Measurements from ENCODE around the gene MMEL1. TPM values are rescaled to one million over a fixed set of nuclear protein-coding genes. Genes with fewer than 3 reads are reported as not detected.

The MMEL1 gene
- total and polyA plus RNA-seq, 2 experiments from 2014 or later = 0.57 to 0.90 TPM

DNA sequence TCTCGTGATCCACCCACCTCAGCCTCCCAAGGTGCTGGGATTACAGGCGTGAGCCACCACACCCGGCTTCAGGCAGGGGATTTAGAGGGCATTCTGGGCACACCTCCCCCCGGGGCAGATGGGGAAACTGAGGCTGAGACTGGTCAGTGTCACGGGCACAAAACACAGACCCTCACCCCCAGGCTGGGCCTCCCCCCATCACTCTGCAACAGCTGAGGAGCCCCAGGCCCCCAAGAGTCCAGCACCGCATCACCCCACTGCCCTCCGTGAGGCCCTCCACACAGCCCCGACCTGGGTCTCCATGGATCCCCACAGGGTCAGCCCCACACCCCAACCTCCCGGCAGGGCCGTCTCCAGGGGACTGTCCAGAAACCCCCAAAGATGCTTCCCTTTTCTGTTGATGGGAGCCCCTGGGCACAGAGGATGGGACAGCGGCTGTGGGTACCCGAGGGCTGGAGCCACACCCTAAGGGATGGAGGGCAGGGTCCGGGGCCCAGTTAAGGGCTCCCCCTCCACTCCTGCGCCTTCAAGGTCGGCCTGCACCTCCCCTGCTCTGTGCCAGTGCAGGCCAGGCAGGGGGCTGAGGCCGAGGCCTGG, 65.6 kb downstream of the MMEL1 start (continued):
- TF ChIP-seq, protein P1, sequence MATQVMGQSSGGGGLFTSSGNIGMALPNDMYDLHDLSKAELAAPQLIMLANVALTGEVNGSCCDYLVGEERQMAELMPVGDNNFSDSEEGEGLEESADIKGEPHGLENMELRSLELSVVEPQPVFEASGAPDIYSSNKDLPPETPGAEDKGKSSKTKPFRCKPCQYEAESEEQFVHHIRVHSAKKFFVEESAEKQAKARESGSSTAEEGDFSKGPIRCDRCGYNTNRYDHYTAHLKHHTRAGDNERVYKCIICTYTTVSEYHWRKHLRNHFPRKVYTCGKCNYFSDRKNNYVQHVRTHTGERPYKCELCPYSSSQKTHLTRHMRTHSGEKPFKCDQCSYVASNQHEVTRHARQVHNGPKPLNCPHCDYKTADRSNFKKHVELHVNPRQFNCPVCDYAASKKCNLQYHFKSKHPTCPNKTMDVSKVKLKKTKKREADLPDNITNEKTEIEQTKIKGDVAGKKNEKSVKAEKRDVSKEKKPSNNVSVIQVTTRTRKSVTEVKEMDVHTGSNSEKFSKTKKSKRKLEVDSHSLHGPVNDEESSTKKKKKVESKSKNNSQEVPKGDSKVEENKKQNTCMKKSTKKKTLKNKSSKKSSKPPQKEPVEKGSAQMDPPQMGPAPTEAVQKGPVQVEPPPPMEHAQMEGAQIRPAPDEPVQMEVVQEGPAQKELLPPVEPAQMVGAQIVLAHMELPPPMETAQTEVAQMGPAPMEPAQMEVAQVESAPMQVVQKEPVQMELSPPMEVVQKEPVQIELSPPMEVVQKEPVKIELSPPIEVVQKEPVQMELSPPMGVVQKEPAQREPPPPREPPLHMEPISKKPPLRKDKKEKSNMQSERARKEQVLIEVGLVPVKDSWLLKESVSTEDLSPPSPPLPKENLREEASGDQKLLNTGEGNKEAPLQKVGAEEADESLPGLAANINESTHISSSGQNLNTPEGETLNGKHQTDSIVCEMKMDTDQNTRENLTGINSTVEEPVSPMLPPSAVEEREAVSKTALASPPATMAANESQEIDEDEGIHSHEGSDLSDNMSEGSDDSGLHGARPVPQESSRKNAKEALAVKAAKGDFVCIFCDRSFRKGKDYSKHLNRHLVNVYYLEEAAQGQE (IDR thresholded peaks at IDR 0.05; ENCODE audit: unreplicated experiment) = no peak
- TF ChIP-seq CREB1 (CRISPR knock-in tag; IDR thresholded peaks at IDR 0.05; ENCODE audit: low read depth) (no peak), EZH2 (IDR thresholded peaks at IDR 0.05; ENCODE audit: low read depth, unreplicated experiment) (no peak), ZNF331 (CRISPR knock-in tag; IDR thresholded peaks at IDR 0.05; ENCODE audit: low read depth) (no peak)

DNA sequence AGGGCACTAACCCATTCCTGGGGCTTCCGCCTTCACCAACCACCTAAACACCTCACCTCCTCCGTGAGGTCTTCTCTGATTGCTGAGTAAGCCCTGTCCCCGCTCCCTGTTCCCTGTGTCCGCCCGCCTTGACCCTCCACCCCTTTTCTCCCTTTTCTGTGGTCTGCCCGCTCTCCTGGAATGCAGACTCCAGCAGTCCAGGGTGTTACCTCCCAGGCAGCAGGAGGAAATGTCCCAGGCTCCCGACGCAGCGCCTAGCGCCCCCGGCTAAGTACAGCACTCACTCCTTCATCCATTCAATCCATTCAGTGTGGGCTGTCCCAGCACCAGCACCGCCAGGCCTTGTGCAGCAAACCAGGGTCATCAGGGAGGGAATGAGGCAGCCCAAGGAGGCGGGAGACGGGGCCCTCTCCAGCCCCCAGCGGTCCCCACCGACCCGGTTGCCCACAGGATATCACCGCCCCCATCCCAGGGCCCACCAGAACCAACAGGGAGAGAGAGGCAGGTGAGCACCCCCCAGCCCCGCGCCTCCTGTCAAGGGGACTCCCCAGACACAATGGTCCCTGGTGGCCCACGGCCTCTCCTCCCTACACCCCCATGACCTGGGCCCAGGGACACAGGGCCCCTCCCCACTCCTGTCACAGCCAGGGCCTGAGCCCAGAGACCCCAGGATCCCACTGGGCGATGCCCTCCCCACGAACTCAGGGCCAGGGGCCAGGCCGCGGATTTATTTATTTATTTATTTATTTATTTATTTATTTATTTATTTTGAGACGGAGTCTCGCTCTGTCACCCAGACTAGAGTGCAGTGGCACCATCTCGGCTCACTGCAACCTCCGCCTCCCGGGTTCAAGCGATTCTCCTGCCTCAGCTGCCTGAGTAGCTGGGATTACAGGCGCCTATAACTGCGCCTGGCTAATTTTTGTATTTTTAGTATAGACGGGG, 66.4 kb downstream of the MMEL1 start:
- peaks cover 14% of the 10 kb centered on the region for H3K27me3 Mint-ChIP-seq (ENCODE audit: insufficient read depth, low read depth, poor library complexity)
- no peak overlapping the region for H3K4me3 Mint-ChIP-seq
- no peaks in the 10 kb centered on the region; the same call in 2 of the 3 replicates for H3K9me3 Mint-ChIP-seq
- DNase-seq (ENCODE audit: low spot score) = no peak
- H3K36me3 Mint-ChIP-seq (ENCODE audit: low read depth) = no peaks in the 10 kb centered on the region; the same call in 2 of the 3 replicates
- H4K20me1 ChIP-seq (replicated peaks; ENCODE audit: insufficient read depth) = no peaks in the 10 kb centered on the region
- H3K79me2 ChIP-seq (replicated peaks; ENCODE audit: insufficient read depth) = no peaks in the 10 kb centered on the region
- TF ChIP-seq EZH2 (IDR thresholded peaks at IDR 0.05; ENCODE audit: low read depth, unreplicated experiment) = no peak
- TF ChIP-seq STAT1 (IDR thresholded peaks at IDR 0.05; ENCODE audit: unreplicated experiment) = no peak
- TF ChIP-seq CREB1 (CRISPR knock-in tag; IDR thresholded peaks at IDR 0.05; ENCODE audit: low read depth) = no peak
- TF ChIP-seq ZNF331 (CRISPR knock-in tag; IDR thresholded peaks at IDR 0.05; ENCODE audit: low read depth) = no peak
- no peak overlapping the region for H3K27ac Mint-ChIP-seq
- no peaks in the 10 kb centered on the region for H3K9me2 ChIP-seq (ENCODE audit: insufficient read depth)
- no peaks in the 10 kb centered on the region for H3F3A ChIP-seq (replicated peaks; ENCODE audit: low read depth)
- H3K27me3 ChIP-seq (ENCODE audit: insufficient read depth) = no peaks in the 10 kb centered on the region
- no peak overlapping the region for H3K4me3 ChIP-seq
- H2AFZ ChIP-seq = no peak overlapping the region; the same call in 1 of the 2 replicates
- no peak overlapping the region for H3K27ac ChIP-seq (ENCODE audit: low read depth)
- no peaks in the 10 kb centered on the region for H3K36me3 ChIP-seq (ENCODE audit: insufficient read depth)
- H3K4me1 ChIP-seq (ENCODE audit: insufficient read depth) = no peaks in the 10 kb centered on the region
- H3K4me1 Mint-ChIP-seq = peaks cover 3% of the 10 kb centered on the region
- no peak for ATAC-seq
- no peak overlapping the region for H3K4me2 ChIP-seq

DNA sequence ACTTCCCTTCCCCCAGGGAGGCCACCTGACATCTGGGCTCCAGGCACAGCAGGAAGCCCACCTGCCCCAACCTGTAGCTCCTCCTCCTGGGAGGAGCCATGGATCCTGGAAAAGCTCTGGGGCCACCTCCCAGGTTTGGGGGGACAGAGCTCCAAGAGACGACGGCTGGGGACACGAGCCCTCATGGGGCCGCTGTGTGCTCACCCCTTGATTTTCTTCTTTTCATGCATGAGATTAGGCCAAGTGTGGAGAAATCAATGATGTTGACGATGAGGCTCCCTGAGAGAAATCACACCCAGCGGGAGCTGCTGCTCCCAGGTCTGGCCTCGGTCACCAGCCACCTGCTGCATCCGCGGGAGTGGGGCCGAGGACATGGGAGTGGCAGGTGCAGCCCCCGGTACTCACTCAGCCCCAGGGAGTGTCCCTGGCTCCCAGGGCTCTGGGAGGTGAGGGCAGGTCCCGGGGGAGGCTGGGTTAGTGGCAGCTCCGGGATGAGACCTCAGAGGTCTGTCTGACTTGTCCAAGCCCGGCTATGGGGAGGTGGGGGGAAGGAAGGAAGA, 67.9 kb downstream of the MMEL1 start:
- Mint-ChIP-seq H3K4me3 (no peak overlapping the region), H3K4me1 (peaks cover 3% of the 10 kb centered on the region), H3K27me3 (ENCODE audit: insufficient read depth, low read depth, poor library complexity) (peaks cover 15% of the 10 kb centered on the region), H3K9me3 (no peaks in the 10 kb centered on the region; the same call in 2 of the 3 replicates), H3K36me3 (ENCODE audit: low read depth) (no peaks in the 10 kb centered on the region; the same call in 2 of the 3 replicates), H3K27ac (no peak overlapping the region)
- Histone ChIP-seq H3K36me3 (ENCODE audit: insufficient read depth) (no peaks in the 10 kb centered on the region), H3K4me1 (ENCODE audit: insufficient read depth) (no peaks in the 10 kb centered on the region), H3K4me2 (no peak overlapping the region), H3K27ac (ENCODE audit: low read depth) (no peak overlapping the region), H3F3A (replicated peaks; ENCODE audit: low read depth) (no peaks in the 10 kb centered on the region), H4K20me1 (replicated peaks; ENCODE audit: insufficient read depth) (no peaks in the 10 kb centered on the region), H3K79me2 (replicated peaks; ENCODE audit: insufficient read depth) (no peaks in the 10 kb centered on the region), H3K9me2 (ENCODE audit: insufficient read depth) (no peaks in the 10 kb centered on the region), H2AFZ (no peak overlapping the region), H3K4me3 (no peak overlapping the region), H3K27me3 (ENCODE audit: insufficient read depth) (no peaks in the 10 kb centered on the region)
- no peak for ATAC-seq
- DNase-seq (ENCODE audit: low spot score) = no peak
- TF ChIP-seq ZNF114 (CRISPR knock-in tag; IDR thresholded peaks at IDR 0.05) (no peak), STAT1 (IDR thresholded peaks at IDR 0.05; ENCODE audit: unreplicated experiment) (no peak)
- TF ChIP-seq, protein P2, sequence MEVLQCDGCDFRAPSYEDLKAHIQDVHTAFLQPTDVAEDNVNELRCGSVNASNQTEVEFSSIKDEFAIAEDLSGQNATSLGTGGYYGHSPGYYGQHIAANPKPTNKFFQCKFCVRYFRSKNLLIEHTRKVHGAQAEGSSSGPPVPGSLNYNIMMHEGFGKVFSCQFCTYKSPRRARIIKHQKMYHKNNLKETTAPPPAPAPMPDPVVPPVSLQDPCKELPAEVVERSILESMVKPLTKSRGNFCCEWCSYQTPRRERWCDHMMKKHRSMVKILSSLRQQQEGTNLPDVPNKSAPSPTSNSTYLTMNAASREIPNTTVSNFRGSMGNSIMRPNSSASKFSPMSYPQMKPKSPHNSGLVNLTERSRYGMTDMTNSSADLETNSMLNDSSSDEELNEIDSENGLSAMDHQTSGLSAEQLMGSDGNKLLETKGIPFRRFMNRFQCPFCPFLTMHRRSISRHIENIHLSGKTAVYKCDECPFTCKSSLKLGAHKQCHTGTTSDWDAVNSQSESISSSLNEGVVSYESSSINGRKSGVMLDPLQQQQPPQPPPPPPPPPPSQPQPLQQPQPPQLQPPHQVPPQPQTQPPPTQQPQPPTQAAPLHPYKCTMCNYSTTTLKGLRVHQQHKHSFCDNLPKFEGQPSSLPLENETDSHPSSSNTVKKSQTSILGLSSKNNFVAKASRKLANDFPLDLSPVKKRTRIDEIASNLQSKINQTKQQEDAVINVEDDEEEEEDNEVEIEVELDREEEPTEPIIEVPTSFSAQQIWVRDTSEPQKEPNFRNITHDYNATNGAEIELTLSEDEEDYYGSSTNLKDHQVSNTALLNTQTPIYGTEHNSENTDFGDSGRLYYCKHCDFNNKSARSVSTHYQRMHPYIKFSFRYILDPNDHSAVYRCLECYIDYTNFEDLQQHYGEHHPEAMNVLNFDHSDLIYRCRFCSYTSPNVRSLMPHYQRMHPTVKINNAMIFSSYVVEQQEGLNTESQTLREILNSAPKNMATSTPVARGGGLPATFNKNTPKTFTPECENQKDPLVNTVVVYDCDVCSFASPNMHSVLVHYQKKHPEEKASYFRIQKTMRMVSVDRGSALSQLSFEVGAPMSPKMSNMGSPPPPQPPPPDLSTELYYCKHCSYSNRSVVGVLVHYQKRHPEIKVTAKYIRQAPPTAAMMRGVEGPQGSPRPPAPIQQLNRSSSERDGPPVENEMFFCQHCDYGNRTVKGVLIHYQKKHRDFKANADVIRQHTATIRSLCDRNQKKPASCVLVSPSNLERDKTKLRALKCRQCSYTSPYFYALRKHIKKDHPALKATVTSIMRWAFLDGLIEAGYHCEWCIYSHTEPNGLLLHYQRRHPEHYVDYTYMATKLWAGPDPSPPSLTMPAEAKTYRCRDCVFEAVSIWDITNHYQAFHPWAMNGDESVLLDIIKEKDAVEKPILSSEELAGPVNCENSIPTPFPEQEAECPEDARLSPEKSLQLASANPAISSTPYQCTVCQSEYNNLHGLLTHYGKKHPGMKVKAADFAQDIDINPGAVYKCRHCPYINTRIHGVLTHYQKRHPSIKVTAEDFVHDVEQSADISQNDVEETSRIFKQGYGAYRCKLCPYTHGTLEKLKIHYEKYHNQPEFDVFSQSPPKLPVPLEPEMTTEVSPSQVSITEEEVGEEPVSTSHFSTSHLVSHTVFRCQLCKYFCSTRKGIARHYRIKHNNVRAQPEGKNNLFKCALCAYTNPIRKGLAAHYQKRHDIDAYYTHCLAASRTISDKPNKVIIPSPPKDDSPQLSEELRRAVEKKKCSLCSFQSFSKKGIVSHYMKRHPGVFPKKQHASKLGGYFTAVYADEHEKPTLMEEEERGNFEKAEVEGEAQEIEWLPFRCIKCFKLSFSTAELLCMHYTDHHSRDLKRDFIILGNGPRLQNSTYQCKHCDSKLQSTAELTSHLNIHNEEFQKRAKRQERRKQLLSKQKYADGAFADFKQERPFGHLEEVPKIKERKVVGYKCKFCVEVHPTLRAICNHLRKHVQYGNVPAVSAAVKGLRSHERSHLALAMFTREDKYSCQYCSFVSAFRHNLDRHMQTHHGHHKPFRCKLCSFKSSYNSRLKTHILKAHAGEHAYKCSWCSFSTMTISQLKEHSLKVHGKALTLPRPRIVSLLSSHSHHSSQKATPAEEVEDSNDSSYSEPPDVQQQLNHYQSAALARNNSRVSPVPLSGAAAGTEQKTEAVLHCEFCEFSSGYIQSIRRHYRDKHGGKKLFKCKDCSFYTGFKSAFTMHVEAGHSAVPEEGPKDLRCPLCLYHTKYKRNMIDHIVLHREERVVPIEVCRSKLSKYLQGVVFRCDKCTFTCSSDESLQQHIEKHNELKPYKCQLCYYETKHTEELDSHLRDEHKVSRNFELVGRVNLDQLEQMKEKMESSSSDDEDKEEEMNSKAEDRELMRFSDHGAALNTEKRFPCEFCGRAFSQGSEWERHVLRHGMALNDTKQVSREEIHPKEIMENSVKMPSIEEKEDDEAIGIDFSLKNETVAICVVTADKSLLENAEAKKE (CRISPR knock-in tag; IDR thresholded peaks at IDR 0.05) = no peak

All from GM23338 (cell line).